GM18907 (cell line): ENCODE measurements around the gene SPDEF.

Experiments used
- ATAC-seq: cut with Tn5 transposase; IDR thresholded peaks from one replicate; pipeline ENCODE4 v1.9.1; 2021; ENCODE audit warnings: mild to moderate bottlenecking, moderate library complexity; ENCODE audit not compliant: unreplicated experiment

The SPDEF gene

GRCh38 chr6:34556031-34556471, at the start of gene SPDEF:
TSS of gene SPDEF (minus strand) at chr6:34556329. CDS start at chr6:34544455, 11,874 bp downstream.
- no peak for ATAC-seq

- ATAC-seq, result no peak
Observed at GRCh38 chr6:34603707-34604106, 47.6 kb upstream of the SPDEF start.

GRCh38 chr6:34602318-34603111, 46.4 kb upstream of the SPDEF start:
- no peak for ATAC-seq

- no peak for ATAC-seq
Observed at GRCh38 chr6:34601706-34602105, 45.6 kb upstream of the SPDEF start.

- no peak for ATAC-seq
Observed at GRCh38 chr6:34600796-34601195, 44.7 kb upstream of the SPDEF start.

GRCh38 chr6:34600101-34600500, 44.0 kb upstream of the SPDEF start:
- no peak for ATAC-seq

GRCh38 chr6:34598712-34599111, 42.6 kb upstream of the SPDEF start:
- ATAC-seq, result no peak

GRCh38 chr6:34597605-34598353, 41.6 kb upstream of the SPDEF start:
- ATAC-seq, result no peak

- ATAC-seq, result no peak
Observed at GRCh38 chr6:34596798-34597197, 40.7 kb upstream of the SPDEF start.

- no peak for ATAC-seq
Observed at GRCh38 chr6:34595332-34596184, 39.4 kb upstream of the SPDEF start.

- no peak for ATAC-seq
Observed at GRCh38 chr6:34593701-34594100, 37.6 kb upstream of the SPDEF start.

- ATAC-seq, result no peak
Observed at GRCh38 chr6:34592208-34592952, 36.3 kb upstream of the SPDEF start.

GRCh38 chr6:34589691-34590090, 33.6 kb upstream of the SPDEF start:
- no peak for ATAC-seq

GRCh38 chr6:34589140-34589539, 33.0 kb upstream of the SPDEF start:
- ATAC-seq, result no peak

GRCh38 chr6:34587851-34588250, 31.7 kb upstream of the SPDEF start:
- no peak for ATAC-seq

- ATAC-seq, result no peak
Observed at GRCh38 chr6:34587325-34587724, 31.2 kb upstream of the SPDEF start.

- ATAC-seq, result no peak
Observed at GRCh38 chr6:34586327-34587040, 30.4 kb upstream of the SPDEF start.

GRCh38 chr6:34585512-34586061, 29.5 kb upstream of the SPDEF start:
- ATAC-seq, result no peak

- no peak for ATAC-seq
Observed at GRCh38 chr6:34585108-34585507, 29.0 kb upstream of the SPDEF start.

GRCh38 chr6:34584694-34585093, 28.6 kb upstream of the SPDEF start:
- ATAC-seq, result no peak
